Measurements from ENCODE around the gene WNT3A.

The WNT3A gene

GRCh38 chr1:228084325-228084724, 77.5 kb downstream of the WNT3A start:
- DNase-seq (ENCODE audit: low spot score), result peak; percentile 49

DNA sequence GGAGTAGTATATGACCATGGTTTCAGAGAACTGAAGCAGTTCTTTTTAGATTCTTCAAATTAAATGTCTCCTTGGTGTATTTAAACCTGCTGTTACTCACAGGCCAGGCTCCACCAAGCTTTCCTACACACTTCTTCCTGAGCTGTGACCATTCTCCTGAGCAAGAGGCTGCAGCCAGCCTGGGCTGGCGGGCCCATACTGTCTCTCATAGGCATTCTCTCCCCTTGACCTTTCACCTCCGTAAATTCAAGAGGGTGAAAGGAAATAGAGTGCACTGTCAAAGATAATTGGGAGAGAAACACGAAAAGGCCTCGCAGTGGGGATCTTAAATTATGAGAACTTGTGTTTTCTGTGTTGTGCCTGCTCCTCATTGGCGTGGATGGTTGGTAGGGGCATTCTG, 78.0 kb downstream of the WNT3A start:
- DNase-seq (ENCODE audit: low spot score), result no peak

GRCh38 chr1:228085287-228085951, 78.6 kb downstream of the WNT3A start:
- DNase-seq (ENCODE audit: low spot score), result no peak

- no peak for DNase-seq (ENCODE audit: low spot score)
Measured at GRCh38 chr1:228087771-228088251, 81.0 kb downstream of the WNT3A start.

DNA sequence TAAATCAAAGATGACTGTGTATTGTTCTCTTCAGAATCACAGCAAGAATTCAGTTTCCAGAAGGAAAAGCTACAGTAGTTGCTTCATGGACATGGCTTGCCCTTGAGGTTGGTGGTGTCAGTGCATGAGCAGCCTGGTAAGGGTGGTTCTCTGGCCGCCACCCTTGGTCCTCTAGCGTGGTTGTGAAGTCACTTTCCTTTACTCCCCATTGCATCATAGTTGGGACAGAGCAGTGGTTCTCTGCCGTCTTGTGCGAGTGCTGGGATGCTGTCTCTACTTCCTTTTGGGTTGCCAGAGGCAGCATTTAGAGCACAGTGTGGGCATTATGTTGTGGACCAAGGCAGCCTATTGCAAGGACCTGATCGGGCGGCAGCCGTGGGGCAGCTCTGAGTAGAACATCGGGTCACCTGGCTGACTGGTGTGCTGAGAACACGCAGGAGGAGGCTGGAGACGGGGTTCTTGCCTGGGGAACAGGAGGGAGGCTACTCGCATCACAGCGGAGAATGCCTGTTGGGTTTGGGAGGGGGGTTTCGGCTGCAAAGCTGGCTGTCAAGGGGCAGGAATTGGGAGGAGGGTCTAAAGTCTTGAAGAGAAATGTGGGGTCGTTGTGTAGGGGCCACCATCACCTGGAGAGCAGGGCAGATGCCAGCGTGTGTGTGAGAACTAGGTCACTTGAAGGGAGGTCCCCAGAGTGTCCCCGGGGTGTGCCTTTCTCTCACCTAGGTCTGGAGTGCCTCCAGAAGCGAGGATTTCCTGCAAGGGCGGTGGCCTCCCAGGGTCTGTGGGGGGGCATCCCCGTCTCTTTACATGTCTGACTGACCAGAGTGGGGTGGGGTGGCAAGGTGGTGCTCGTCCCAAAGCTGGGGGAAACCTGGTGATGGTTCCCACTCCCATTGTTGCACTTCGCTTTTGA, 82.0 kb downstream of the WNT3A start:
- no peak for DNase-seq (ENCODE audit: low spot score)

DNA sequence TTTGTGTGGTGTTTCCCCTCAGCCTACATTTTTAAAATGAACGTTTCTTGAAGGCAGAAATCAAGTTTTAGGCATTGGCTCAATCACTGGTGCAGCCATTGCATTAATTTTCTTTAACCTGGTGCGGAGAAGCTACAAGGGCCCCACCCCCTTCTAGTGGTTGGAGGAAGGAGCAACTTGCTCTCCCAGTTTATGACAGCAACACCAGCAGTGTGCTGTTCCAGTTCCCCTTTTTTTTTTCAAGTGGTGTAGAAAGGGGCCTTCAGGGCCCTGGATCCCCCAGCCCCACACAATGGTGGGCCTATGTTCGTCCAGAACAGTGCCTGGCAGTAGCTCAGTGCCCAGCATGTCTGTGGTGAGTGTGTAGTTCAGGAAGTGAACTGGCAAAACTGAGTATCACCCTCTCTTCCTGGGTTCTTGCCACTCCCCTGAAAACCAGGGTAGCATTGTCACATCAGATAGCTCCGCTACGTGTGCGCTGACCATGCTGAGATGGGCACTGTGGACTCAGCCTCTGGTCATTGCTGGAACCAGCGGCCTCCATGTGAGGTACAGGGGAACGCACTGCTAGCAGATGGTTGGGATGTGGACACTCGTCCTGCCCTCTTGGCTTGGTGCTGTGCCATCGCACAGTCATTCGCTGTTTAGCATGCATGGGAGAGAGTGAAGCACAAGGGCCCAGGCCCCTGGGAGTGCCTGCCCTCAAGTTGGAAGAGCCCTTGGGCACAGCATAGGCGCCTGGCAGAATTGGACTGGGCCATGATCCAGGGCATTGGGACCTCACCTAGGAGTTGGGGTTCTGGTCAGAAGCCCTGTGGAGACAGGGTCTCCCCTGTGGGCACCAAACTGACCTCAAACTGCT, 83.0 kb downstream of the WNT3A start:
- DNase-seq (ENCODE audit: low spot score), result no peak

GRCh38 chr1:228090613-228091081, 83.8 kb downstream of the WNT3A start:
- DNase-seq (ENCODE audit: low spot score), result peak; percentile 51

GRCh38 chr1:228091084-228091483, 84.3 kb downstream of the WNT3A start:
- DNase-seq (ENCODE audit: low spot score), result no peak

DNA sequence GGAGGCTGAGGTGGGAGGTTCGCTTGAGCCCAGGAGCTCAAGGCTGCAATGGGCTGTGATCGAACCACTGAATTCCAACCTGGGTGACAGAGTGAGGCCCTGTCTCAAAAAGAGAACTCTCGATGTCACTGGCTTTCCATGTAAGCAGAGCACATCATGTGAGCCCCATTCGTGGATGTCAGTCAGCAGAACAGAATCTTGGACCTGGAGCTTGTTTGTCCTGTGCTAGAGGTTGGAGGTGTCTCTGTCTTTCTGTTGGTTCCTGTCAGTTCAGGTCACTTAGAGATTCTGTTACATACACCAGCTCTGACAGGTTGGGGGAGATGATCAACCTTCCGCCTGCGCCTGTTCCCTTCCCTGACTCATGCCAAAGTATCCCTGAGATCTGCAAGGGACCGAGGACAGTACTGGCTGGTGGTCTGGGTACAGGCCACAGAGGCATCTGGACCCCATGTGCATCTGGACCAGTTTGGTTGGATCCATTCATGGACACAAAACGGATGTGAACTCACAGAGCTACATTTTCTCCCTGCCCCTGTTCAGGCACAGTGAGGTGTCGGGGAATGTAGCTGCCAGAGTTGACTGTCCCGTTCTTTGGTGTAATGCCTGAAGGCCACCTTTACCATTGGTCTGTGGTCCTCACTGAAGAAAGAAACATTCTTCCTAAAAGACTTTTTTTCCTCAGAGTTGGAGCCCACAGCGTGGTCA, 85.7 kb downstream of the WNT3A start:
- DNase-seq (ENCODE audit: low spot score), result no peak

GRCh38 chr1:228093050-228093906, 86.5 kb downstream of the WNT3A start:
- DNase-seq (ENCODE audit: low spot score), result no peak

DNA sequence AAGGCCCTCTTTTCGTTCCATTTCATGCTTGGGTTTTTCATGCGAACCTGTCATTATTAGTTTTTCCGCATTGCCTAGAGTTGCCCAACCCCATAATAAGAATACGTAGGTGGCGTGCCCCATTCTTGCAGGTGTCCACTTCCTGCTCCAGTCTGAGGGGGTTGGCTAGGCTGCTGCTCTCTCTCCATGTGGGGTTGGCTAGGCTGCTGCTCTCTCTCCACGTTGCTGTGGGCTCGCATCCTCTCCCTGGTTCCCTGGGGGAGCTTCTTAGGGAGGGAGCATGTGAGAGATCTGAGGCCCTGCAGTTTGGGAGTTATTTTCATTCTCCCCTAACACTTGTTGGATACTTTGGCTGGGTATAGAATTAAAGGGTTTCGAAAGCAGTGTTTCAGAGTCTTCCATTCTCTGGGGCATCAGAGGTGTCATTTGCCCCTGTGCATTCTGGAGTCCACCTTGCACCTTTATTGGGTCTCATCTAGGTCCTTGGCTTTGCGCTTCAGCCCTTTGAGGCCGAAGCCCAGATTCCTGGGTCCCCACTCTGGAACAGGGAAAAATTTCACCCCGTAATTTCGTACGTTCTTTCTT, 87.7 kb downstream of the WNT3A start:
- no peak for DNase-seq (ENCODE audit: low spot score)

DNA sequence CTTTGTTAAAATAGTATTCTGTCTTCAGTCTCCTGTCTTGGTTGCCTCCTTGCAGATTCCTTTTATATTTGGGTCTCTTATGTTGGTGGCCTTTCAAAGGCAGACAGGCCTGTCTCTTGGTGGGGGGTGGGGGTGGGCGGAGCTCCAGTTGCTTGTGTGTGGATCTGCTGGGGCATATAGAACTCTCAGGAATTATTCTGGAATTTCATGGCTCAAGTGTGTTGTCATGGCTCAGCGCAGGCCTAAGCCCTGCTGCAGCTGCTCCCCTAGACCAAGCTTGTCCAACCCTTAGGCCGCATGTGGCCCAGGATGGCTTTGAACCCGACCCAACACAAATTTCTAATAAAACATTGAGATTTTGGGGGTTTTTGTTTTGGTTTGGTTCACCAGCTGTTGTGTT, 88.4 kb downstream of the WNT3A start:
- DNase-seq (ENCODE audit: low spot score), result no peak

DNA sequence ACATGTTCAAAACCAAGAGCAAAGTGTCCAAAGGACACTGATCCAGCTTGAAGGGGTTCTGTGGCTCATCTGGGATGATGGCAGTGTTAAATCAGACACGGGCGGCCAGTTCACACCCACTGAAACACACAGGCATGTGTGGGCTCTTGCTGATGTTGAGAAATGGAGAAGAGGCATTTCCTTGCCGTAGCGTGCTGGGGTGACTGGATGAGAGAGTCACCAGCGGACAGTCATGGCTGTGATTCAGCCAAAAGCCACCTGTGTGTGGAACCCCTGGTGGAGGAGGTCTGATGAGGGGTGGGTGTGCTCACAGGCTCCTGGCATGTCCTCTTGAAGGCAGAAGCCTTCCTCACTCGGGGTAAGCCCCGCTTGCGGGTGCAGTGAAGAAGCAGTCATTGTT, 89.1 kb downstream of the WNT3A start:
- no peak for DNase-seq (ENCODE audit: low spot score)

DNA sequence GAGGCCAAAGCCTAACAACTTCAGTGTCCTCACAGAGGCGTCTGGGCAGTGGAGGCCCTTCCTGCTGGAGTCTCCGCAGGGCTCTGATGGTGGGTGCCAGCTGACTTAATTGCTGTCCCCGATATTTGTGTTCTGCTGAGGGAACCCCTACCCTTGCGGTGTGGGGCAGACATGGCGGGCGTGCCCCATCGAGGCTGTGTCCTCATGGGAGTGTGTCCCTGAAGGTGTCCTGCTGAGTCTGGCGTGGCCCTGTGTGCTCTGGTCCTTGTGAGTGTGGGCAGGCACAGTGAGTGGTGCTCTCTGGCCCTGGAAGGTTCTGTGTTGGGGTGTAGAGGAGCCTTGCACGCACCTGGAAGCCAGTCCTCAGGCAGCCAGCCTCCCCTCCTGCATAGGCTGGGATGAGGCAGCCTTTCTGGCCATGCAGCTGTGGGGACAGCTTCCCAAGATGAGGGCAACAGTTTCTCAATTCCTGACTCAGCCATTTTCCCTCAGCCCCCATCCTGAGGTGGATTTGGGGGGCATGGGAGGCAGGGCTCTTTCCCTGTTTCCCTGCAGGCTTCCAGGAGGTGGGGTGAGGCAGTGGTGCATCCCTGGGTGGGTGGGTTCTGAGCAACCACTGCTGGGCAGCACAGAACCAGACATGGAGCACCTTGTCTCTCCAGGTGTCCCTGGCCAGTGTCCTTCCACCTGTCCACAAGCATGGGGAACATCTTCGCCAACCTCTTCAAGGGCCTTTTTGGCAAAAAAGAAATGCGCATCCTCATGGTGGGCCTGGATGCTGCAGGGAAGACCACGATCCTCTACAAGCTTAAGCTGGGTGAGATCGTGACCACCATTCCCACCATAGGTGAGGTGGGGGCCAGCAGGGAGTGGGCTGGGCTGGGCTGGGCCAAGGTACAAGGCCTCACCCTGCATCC, 89.9 kb downstream of the WNT3A start:
- DNase-seq (ENCODE audit: low spot score), result no peak

- DNase-seq (ENCODE audit: low spot score), result no peak
Measured at GRCh38 chr1:228097333-228098081, 90.7 kb downstream of the WNT3A start.

DNA sequence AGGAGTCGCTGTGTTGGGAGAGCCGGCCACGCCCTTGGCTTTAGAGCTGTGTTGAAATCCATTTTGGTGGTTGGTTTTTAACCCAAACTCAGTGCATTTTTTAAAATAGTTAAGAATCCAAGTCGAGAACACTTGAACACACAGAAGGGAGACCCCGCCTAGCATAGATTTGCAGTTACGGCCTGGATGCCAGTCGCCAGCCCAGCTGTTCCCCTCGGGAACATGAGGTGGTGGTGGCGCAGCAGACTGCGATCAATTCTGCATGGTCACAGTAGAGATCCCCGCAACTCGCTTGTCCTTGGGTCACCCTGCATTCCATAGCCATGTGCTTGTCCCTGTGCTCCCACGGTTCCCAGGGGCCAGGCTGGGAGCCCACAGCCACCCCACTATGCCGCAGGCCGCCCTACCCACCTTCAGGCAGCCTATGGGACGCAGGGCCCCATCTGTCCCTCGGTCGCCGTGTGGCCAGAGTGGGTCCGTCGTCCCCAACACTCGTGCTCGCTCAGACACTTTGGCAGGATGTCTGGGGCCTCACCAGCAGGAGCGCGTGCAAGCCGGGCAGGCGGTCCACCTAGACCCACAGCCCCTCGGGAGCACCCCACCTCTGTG, 91.6 kb downstream of the WNT3A start:
- no peak for DNase-seq (ENCODE audit: low spot score)

DNA sequence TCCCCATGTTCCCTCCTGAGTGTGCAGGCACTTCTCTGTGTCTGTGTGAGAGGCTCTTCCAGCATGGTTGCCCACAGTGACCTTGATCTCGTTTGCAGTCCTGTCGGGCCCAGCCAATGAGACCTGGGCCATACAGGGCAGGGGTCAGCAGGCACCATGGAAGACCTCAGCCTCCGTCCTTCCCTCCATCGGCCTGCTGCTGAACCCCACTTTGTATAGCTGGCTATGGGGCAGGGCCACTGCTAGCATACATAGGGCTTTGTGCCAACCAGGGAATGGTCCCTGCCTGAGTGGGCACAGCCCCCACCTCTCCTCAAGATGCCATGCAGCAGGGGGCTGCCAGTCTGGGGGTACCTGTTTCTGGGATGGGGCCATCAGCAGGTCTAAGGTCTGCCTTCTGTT, 92.5 kb downstream of the WNT3A start:
- DNase-seq (ENCODE audit: low spot score), result no peak

All from pons (tissue), 1 donor.